Measurements from ENCODE around the gene CARD10. TPM values are rescaled to one million over a fixed set of nuclear protein-coding genes. Genes with fewer than 3 reads are reported as not detected.

Gene CARD10
- total and polyA plus RNA-seq, 2 of the 13 experiments (the other 11 are each of a cell fraction or from before 2014, with no cell fraction given) = 35.2 to 55.8 TPM

DNA sequence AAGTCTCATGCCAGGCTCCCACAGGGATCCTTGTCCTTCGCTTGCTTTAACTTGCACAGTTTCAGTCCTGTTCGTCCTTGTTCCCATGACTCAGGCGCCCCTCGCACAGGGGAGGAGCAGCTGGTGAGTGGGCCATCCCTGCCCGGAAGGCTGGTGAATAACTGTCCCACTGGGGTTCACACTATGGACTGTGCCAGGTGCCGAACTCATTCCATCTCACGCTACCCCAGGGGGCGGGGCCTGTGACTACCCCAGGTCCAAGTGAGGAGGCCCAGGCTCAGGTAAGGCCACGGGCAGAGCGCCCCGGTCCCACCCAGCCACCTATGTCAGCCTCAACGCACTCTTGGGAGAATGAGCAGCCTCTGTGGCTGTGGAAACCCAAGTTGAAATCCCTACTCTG is 7.2 kb upstream of the CARD10 start (continued):
- TF ChIP-seq, protein P1, sequence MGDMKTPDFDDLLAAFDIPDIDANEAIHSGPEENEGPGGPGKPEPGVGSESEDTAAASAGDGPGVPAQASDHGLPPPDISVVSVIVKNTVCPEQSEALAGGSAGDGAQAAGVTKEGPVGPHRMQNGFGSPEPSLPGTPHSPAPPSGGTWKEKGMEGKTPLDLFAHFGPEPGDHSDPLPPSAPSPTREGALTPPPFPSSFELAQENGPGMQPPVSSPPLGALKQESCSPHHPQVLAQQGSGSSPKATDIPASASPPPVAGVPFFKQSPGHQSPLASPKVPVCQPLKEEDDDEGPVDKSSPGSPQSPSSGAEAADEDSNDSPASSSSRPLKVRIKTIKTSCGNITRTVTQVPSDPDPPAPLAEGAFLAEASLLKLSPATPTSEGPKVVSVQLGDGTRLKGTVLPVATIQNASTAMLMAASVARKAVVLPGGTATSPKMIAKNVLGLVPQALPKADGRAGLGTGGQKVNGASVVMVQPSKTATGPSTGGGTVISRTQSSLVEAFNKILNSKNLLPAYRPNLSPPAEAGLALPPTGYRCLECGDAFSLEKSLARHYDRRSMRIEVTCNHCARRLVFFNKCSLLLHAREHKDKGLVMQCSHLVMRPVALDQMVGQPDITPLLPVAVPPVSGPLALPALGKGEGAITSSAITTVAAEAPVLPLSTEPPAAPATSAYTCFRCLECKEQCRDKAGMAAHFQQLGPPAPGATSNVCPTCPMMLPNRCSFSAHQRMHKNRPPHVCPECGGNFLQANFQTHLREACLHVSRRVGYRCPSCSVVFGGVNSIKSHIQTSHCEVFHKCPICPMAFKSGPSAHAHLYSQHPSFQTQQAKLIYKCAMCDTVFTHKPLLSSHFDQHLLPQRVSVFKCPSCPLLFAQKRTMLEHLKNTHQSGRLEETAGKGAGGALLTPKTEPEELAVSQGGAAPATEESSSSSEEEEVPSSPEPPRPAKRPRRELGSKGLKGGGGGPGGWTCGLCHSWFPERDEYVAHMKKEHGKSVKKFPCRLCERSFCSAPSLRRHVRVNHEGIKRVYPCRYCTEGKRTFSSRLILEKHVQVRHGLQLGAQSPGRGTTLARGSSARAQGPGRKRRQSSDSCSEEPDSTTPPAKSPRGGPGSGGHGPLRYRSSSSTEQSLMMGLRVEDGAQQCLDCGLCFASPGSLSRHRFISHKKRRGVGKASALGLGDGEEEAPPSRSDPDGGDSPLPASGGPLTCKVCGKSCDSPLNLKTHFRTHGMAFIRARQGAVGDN (CRISPR knock-in tag; IDR thresholded peaks at IDR 0.05) = peak; percentile 60
- TF ChIP-seq U2AF1 (optimal IDR thresholded peaks at IDR 0.05; ENCODE audit: low read depth, low read length) = peak; percentile 20
- TF ChIP-seq, protein P2, sequence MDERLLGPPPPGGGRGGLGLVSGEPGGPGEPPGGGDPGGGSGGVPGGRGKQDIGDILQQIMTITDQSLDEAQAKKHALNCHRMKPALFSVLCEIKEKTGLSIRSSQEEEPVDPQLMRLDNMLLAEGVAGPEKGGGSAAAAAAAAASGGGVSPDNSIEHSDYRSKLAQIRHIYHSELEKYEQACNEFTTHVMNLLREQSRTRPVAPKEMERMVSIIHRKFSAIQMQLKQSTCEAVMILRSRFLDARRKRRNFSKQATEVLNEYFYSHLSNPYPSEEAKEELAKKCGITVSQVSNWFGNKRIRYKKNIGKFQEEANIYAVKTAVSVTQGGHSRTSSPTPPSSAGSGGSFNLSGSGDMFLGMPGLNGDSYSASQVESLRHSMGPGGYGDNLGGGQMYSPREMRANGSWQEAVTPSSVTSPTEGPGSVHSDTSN (CRISPR knock-in tag; IDR thresholded peaks at IDR 0.05) = no peak
- TF ChIP-seq FOSL2 (CRISPR knock-in tag; IDR thresholded peaks at IDR 0.05) = peak; percentile 37; the same call in 1 of the 2 replicates
- no peak for TF ChIP-seq ZNF326 (CRISPR knock-in tag; IDR thresholded peaks at IDR 0.05; ENCODE audit: borderline replicate concordance)
- TF ChIP-seq NR1H2 (CRISPR knock-in tag; IDR thresholded peaks at IDR 0.05; ENCODE audit: borderline replicate concordance, low read depth) = no peak

DNA sequence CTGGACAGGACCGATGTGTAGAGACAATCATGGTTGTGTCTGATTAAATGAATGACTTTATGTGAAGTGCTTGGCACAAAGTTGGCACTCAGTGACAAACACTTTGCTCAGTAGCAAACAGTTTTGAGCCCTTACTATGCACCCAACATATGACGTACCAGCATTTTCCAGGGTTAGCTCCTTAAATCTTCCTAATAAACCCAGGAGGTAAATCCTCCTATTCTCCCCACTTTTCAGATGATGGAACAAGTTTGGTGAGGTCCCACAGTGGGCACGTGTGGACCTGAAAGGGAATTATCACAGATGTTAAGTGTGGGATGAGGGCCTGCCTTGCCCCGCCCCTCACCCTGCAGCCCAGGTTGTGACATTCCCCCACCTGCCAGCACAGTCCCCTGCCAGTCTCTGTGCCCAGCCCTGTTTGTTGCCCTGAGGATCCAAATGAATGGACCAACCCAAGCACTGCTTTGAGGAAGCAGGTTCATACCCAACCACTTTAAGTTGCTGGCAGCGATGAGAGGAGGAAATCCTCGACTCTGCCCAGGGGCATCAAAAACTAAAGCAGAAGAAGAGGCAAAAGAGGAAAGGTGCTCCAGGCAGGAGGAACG is 6.6 kb upstream of the CARD10 start:
- Histone ChIP-seq H3K4me2 (ENCODE audit: low read depth, low read length) (peak overlapping the region; percentile 58), H3K9me3 (ENCODE audit: low read length) (no peaks in the 10 kb centered on the region), H3K36me3 (replicated peaks in 1 of 2; ENCODE audit: control insufficient read depth in 1 of 2, insufficient read depth in 2 of 2, low read length in 2 of 2) (no peaks in the 10 kb centered on the region), H4K20me1 (ENCODE audit: insufficient read depth, low read length) (no peaks in the 10 kb centered on the region), H3K9ac (ENCODE audit: insufficient read depth, low read depth, low read length) (no peak overlapping the region), H3K4me3 (replicated peaks in 1 of 3; ENCODE audit: insufficient read depth in 1 of 3, low read depth in 2 of 3, low read length in 3 of 3) (peak overlapping the region in 1 of 3 experiments; percentile 43; a peak in 1 of 6 replicates), H3K27ac (ENCODE audit: extremely low read length, insufficient read depth, low read length) (no peak overlapping the region), H3K27me3 (ENCODE audit: control insufficient read depth in 1 of 2, insufficient read depth in 2 of 2, low read length in 2 of 2) (no peaks in the 10 kb centered on the region), H2AFZ (ENCODE audit: low read length) (no peak overlapping the region), H3K4me1 (ENCODE audit: insufficient read depth, low read length) (peaks cover 73% of the 10 kb centered on the region), H3K79me2 (ENCODE audit: insufficient read depth, low read length) (no peaks in the 10 kb centered on the region)
- no peak for DNase-seq (ENCODE audit: low spot score)
- ChIA-PET CTCF (ENCODE audit: low intra/inter-chr PET ratio, low total read pairs) (no interaction called here), POLR2A (interaction anchor here (0.9 to 1.5 kb wide), 3 partner anchors 38 to 43 kb away, joined by 3 read pairs; no protein-coding TSS in a partner anchor)
- intact Hi-C loops (cut with micrococcal nuclease; ENCODE audit: unreplicated experiment) (loop anchor here (10.0 kb wide), 1 partner anchor 51 kb away; no protein-coding TSS in a partner anchor), in situ Hi-C loops (cut with HindIII; ENCODE audit: extremely low pct_ligation_motif_present, low pct_unique_long_range_greater_than_20kb) (no loop called here)
- FAIRE-seq = no peak
- 40% methylated on average over 7 of the region's 7 CpGs for WGBS (ENCODE audit: low lambda C conversion rate)
- no peak for ATAC-seq
- no TSS peak for BruUV-seq (replicated peaks)
- TF ChIP-seq NR2F6 (IDR thresholded peaks at IDR 0.05) = peak; percentile 43; the same call in 1 of the 2 replicates
- TF ChIP-seq NR2F6 (CRISPR knock-in tag; IDR thresholded peaks at IDR 0.05) = no peak
- TF ChIP-seq, protein P3, sequence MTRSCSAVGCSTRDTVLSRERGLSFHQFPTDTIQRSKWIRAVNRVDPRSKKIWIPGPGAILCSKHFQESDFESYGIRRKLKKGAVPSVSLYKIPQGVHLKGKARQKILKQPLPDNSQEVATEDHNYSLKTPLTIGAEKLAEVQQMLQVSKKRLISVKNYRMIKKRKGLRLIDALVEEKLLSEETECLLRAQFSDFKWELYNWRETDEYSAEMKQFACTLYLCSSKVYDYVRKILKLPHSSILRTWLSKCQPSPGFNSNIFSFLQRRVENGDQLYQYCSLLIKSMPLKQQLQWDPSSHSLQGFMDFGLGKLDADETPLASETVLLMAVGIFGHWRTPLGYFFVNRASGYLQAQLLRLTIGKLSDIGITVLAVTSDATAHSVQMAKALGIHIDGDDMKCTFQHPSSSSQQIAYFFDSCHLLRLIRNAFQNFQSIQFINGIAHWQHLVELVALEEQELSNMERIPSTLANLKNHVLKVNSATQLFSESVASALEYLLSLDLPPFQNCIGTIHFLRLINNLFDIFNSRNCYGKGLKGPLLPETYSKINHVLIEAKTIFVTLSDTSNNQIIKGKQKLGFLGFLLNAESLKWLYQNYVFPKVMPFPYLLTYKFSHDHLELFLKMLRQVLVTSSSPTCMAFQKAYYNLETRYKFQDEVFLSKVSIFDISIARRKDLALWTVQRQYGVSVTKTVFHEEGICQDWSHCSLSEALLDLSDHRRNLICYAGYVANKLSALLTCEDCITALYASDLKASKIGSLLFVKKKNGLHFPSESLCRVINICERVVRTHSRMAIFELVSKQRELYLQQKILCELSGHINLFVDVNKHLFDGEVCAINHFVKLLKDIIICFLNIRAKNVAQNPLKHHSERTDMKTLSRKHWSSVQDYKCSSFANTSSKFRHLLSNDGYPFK (CRISPR knock-in tag; IDR thresholded peaks at IDR 0.05; ENCODE audit: borderline replicate concordance) = no peak
- TF ChIP-seq, protein P4, sequence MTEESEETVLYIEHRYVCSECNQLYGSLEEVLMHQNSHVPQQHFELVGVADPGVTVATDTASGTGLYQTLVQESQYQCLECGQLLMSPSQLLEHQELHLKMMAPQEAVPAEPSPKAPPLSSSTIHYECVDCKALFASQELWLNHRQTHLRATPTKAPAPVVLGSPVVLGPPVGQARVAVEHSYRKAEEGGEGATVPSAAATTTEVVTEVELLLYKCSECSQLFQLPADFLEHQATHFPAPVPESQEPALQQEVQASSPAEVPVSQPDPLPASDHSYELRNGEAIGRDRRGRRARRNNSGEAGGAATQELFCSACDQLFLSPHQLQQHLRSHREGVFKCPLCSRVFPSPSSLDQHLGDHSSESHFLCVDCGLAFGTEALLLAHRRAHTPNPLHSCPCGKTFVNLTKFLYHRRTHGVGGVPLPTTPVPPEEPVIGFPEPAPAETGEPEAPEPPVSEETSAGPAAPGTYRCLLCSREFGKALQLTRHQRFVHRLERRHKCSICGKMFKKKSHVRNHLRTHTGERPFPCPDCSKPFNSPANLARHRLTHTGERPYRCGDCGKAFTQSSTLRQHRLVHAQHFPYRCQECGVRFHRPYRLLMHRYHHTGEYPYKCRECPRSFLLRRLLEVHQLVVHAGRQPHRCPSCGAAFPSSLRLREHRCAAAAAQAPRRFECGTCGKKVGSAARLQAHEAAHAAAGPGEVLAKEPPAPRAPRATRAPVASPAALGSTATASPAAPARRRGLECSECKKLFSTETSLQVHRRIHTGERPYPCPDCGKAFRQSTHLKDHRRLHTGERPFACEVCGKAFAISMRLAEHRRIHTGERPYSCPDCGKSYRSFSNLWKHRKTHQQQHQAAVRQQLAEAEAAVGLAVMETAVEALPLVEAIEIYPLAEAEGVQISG (CRISPR knock-in tag; IDR thresholded peaks at IDR 0.05) = no peak
- 0 out of 2 replicates have a peak, but pooled peaks have one; percentile 12 for TF ChIP-seq ZFY (CRISPR knock-in tag; IDR thresholded peaks at IDR 0.05)
- no peak for TF ChIP-seq PPARG (CRISPR knock-in tag; conservative IDR thresholded peaks at IDR 0.05)

All from HepG2 (cell line).